Measurements from ENCODE around the gene CDH4.

GRCh38 chr20:61459705-61460104 is 207.6 kb downstream of the CDH4 start:
- TF ChIP-seq CTCF (IDR thresholded peaks at IDR 0.05) (no peak), POLR2AphosphoS5 (IDR thresholded peaks at IDR 0.05) (no peak), POLR2A (IDR thresholded peaks at IDR 0.05) (no peak)

Measured in sigmoid colon (tissue), 4 donors.